Measurements from ENCODE around the gene TADA1.

- TF ChIP-seq, protein P1, sequence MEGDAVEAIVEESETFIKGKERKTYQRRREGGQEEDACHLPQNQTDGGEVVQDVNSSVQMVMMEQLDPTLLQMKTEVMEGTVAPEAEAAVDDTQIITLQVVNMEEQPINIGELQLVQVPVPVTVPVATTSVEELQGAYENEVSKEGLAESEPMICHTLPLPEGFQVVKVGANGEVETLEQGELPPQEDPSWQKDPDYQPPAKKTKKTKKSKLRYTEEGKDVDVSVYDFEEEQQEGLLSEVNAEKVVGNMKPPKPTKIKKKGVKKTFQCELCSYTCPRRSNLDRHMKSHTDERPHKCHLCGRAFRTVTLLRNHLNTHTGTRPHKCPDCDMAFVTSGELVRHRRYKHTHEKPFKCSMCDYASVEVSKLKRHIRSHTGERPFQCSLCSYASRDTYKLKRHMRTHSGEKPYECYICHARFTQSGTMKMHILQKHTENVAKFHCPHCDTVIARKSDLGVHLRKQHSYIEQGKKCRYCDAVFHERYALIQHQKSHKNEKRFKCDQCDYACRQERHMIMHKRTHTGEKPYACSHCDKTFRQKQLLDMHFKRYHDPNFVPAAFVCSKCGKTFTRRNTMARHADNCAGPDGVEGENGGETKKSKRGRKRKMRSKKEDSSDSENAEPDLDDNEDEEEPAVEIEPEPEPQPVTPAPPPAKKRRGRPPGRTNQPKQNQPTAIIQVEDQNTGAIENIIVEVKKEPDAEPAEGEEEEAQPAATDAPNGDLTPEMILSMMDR (IDR thresholded peaks at IDR 0.05), result no peak
- TF ChIP-seq POLR2A (IDR thresholded peaks at IDR 0.05) (no peak), POLR2AphosphoS5 (IDR thresholded peaks at IDR 0.05) (no peak)
These were observed 12.5 kb upstream of the TADA1 start for GRCh38 chr1:166888373-166889111.

All from stomach (tissue), 4 donors.